Ectodermal cell (in vitro differentiated cells): Measurements from ENCODE around the gene IGDCC3.

Experiments used
- H3K27ac ChIP-seq: 2 replicates; pipeline ENCODE4 v1.7.0; 2013; ENCODE audit warnings: mild to moderate bottlenecking, low read depth, low read length; ENCODE audit not compliant: insufficient read depth, poor library complexity, severe bottlenecking
- H3K27me3 ChIP-seq: 2 replicates; pipeline ENCODE4 v1.7.0; 2013; ENCODE audit warnings: mild to moderate bottlenecking, low read length; ENCODE audit not compliant: insufficient read depth, control insufficient read depth, poor library complexity, severe bottlenecking
- H3K36me3 ChIP-seq: one replicate; pipeline ENCODE4 v1.7.0; 2013; ENCODE audit warnings: low read length; ENCODE audit not compliant: control insufficient read depth, insufficient read depth
- H3K4me1 ChIP-seq: one replicate; pipeline ENCODE4 v1.7.0; 2013; ENCODE audit warnings: low read length; ENCODE audit not compliant: control insufficient read depth, insufficient read depth
- H3K4me3 ChIP-seq: 2 replicates; pipeline ENCODE4 v1.7.0; 2013; ENCODE audit warnings: low read depth, low read length, control low read depth; ENCODE audit not compliant: insufficient read depth
- H3K9me3 ChIP-seq: 2 replicates; pipeline ENCODE4 v1.7.0; 2013; ENCODE audit warnings: mild to moderate bottlenecking, low read length, moderate library complexity; ENCODE audit not compliant: control insufficient read depth
- WGBS, 2 experiments: methylation state at CpG; one replicate each; pipeline ENCODE4 v1.1.7; 2013; ENCODE audit warnings: missing lambda C conversion rate in 2 of 2; 5-methylcytosine and 5-hydroxymethylcytosine counted together

Gene IGDCC3

DNA sequence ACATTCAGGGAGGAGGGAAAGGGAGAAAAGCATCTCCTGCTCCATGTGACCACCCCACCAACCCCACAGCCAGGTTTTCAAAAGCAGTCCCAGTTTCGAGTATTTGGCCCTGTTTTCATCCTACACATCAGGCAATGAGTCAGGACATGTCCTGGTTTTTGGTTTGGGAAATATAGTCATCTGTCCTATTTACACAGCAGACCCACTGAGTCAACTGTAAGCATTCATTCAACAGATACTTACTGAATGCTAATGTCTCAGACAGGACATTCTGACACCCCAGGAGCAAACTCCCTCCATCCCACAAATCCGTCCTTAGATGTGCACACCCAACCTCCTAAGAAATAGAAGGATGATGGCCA lies 32.9 kb downstream of the IGDCC3 start:
- H3K27me3 ChIP-seq, result no peaks in the 10 kb centered on the region

DNA sequence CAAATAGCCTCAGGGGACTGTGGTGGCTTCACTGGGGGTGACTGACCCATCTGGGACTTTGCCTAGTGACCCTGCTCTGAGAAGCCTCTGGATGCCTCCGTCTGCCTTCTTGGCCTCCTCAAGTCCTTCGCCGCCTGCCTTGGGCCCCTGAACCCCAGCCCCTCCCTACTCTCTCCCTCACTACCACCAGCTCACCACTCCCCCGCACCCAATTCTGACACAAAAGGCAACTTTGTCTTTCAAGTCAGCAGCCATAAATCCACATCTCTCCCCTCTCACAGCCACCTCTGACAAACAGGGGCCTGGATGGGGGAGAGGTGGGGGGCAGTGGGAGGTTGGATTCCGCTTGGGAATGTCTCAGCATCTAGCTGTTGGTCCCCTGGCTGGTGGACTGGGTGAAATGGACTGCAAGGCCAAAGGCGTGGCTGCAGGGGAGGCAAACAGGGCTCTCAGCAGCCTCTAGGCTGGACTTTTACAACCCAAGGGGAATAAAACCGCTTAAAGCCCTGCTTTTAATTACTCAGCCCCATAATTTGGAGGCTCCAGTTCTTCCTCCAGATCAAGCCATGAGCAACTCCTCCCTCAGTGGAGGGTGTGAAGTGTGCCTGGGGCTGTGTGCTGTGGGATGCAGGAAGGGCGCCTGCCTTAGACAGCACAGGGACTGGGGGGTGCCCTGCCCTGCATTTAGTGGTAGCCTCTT lies 33.4 kb downstream of the IGDCC3 start:
- no peaks in the 10 kb centered on the region for H3K36me3 ChIP-seq
- H3K9me3 ChIP-seq, result no peaks in the 10 kb centered on the region
- H3K27ac ChIP-seq, result no peak overlapping the region
- 88 to 92% methylated on average over 8 of the region's 8 CpGs for WGBS, 2 experiments
- H3K4me3 ChIP-seq, result no peak overlapping the region
- peaks cover 21% of the 10 kb centered on the region for H3K4me1 ChIP-seq
- no peaks in the 10 kb centered on the region for H3K27me3 ChIP-seq

More for the DNA sequence above, 32.9 kb downstream of the IGDCC3 start:
- Histone ChIP-seq H3K4me1 (peaks cover 18% of the 10 kb centered on the region), H3K36me3 (no peaks in the 10 kb centered on the region), H3K4me3 (no peak overlapping the region), H3K9me3 (no peaks in the 10 kb centered on the region), H3K27ac (no peak overlapping the region)
- WGBS, 2 experiments, result 79 to 100% methylated on average over 1 to 2 of the region's 2 CpGs

DNA sequence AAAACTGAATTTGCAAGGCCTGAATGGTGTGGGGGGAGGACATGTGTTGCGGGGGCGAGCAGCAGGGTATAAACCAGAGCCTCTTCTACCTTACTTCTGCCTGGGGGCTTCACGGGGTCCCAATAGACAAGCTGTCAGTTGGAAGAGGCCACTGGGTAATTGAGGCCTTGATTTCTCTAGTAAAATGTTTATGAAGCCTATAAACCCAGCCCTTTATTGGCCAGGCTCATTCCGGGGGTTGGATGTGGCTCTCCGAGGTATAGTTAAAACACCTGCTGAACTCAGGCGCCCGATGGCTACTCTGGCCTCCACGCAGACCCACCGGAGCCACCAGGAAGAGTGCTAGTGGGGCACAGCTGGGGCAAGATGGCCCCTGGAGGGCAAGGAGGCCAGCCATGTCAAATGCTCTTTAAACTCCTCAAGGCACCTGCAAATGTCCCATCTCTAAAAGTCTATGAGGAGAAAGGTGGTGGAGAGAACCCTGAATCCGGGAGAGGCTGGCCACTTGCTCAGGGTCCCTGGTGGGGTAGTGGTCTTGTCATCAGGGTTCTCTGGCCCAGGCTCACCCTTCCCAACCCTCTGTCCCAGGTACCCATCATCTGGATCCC lies 34.3 kb downstream of the IGDCC3 start:
- Histone ChIP-seq H3K27me3 (no peaks in the 10 kb centered on the region), H3K9me3 (no peaks in the 10 kb centered on the region), H3K4me1 (peaks cover 25% of the 10 kb centered on the region), H3K27ac (no peak overlapping the region), H3K36me3 (no peaks in the 10 kb centered on the region), H3K4me3 (no peak overlapping the region)
- 87 to 93% methylated on average over 10 of the region's 10 CpGs for WGBS, 2 experiments

DNA sequence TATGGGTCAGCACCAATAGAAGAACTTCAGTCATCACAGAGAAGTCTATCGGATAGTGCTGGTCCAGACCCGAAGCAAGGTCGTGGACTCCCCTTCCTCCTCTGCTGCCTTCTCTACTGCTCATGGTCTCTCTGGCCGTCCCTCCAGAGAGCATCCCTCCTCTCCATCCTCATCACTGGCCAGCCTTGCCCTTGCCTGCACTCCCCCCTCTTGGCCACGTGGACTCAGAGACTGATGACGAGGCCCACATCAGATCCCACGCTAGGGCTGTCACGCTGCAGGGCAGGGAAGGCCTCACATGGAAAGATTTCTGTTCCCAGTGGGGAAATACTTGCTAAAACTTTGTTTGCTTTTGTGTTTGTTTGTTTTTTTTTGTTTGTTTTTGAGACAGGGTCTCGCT lies 35.3 kb downstream of the IGDCC3 start:
- Histone ChIP-seq H3K4me1 (peaks cover 35% of the 10 kb centered on the region), H3K27me3 (no peaks in the 10 kb centered on the region), H3K36me3 (no peaks in the 10 kb centered on the region), H3K27ac (no peak overlapping the region), H3K9me3 (no peaks in the 10 kb centered on the region), H3K4me3 (no peak overlapping the region)
- 93 to 95% methylated on average over 9 of the region's 9 CpGs for whole genome bisulfite sequencing, 2 experiments

DNA sequence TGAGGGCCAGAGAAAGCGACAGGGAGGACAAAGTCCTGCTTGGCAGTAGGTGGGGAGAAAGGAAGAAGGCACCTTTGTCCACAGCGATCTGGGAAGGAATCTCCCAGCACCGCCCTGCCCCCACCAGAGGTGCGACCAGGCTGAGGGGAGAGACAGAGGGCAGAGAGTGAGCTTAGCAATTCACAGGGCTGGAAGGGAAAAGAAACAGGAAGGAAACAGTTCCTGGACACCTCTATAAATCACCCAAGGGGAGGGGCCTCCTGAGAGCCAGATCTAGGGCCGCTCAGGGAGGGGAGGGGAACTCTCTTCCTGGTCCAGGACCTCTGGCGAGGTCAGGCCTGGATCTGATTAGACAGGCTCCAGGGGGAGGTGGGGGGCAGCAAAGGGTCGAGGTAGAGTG lies 37.9 kb downstream of the IGDCC3 start:
- no peaks in the 10 kb centered on the region for H3K36me3 ChIP-seq
- H3K4me3 ChIP-seq, result no peak overlapping the region
- peaks cover 60% of the 10 kb centered on the region for H3K4me1 ChIP-seq
- H3K27ac ChIP-seq, result no peak overlapping the region
- H3K27me3 ChIP-seq, result no peaks in the 10 kb centered on the region
- WGBS, 2 experiments, result 40 to 41% methylated on average over 7 of the region's 7 CpGs
- H3K9me3 ChIP-seq, result no peaks in the 10 kb centered on the region

DNA sequence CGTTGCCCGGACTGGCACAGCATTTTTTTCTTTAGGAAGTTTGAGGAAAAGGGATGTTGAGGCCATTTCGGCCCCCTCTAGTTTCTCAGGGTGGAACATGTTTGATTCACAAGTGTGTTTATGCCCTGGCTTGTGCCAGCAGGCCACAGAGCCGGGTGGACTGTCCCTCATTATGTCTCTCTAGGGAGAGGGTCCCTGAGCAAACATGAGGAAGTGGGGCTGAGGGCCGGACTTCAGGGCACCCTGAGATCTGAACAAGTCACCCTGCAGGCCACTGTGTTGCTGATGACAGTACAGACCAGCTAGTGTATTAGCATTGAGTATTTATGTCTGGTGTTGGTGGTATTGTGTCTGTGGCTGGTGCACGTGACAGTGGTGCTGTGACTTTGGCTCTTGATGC lies 38.4 kb downstream of the IGDCC3 start:
- WGBS, 2 experiments, result 92 to 94% methylated on average over 6 of the region's 6 CpGs
- H3K4me1 ChIP-seq, result peaks cover 60% of the 10 kb centered on the region
- no peaks in the 10 kb centered on the region for H3K36me3 ChIP-seq
- H3K9me3 ChIP-seq, result no peaks in the 10 kb centered on the region
- H3K27me3 ChIP-seq, result no peaks in the 10 kb centered on the region
- no peak overlapping the region for H3K27ac ChIP-seq
- H3K4me3 ChIP-seq, result no peak overlapping the region

DNA sequence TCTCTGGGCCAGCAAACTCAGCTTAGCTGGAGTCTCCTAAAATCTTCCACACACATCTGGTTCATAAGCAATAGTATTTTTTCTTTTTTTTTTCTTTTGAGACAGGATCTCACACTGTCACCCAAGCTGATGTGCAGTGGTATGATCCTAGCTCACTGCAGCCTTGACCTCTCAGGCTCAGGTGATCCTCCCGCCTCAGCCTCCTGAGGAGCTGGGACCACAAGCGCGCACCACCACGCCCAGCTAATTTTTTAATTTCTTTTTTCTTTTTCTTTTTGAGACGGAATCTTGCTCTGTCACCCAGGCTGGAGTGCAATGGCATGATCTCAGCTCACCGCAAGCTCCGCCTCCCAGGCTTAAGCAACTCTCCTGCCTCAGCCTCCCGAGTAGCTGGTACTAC lies 39.0 kb downstream of the IGDCC3 start:
- H3K4me3 ChIP-seq, result no peak overlapping the region
- H3K27ac ChIP-seq, result no peak overlapping the region
- no peaks in the 10 kb centered on the region for H3K27me3 ChIP-seq
- 87 to 93% methylated on average over 8 of the region's 8 CpGs for WGBS, 2 experiments
- H3K4me1 ChIP-seq, result peaks cover 62% of the 10 kb centered on the region
- H3K36me3 ChIP-seq, result no peaks in the 10 kb centered on the region
- no peaks in the 10 kb centered on the region for H3K9me3 ChIP-seq

DNA sequence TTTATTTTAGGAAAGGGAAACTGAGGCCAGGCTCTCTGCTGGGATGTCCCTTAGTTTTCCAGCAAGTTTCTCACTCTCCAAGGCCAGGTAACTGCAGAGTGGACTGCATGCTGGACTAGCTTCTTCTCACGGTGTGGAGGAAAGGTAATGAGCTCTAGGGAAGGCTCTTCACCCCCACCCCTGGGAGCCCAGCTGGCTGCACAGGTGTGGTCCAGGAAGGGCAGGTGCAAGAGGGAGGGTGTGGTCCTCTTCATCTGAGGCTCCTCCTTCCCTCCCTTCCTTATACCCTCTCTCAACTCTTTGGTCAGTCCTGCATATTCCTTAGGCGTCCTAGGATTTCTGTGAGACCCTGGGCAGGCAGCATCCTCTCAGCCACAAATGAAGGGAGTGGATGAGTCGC lies 39.4 kb downstream of the IGDCC3 start:
- Histone ChIP-seq H3K9me3 (no peaks in the 10 kb centered on the region), H3K27me3 (no peaks in the 10 kb centered on the region), H3K36me3 (no peaks in the 10 kb centered on the region), H3K4me1 (peaks cover 64% of the 10 kb centered on the region), H3K27ac (no peak overlapping the region), H3K4me3 (no peak overlapping the region)
- WGBS, 2 experiments, result 76 to 81% methylated on average over 3 of the region's 3 CpGs

DNA sequence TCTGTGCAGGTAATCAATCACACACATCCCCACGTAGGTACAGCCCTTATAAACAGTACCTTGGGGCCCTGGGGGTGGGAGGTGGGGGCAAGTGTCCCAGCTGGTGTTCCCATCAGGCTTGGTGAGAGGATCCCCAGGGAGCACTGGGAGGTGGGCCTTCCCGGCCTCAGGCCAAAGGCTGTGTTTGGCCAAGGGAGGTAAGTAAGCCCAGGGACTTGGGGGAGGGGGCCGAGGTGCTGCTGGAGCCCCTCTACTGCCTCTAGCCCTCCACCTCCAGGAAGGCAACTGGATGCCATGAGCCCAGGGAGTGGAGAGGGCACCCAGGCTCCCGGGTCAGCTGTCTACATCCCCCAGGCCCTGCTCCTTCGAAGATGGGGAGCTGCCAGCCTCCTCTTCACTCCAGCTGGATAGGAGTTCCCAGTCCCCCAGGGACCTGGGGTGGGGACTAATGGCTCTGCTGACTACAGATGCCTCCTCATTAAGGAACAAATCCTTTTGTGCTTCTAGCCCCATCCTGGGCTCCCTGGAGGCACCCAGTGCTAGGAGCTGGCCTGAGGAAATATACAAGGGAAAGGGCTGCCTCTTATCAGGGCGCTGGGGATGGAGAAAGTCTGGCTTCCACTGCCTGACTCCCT lies 40.2 kb downstream of the IGDCC3 start:
- peaks cover 72% of the 10 kb centered on the region for H3K4me1 ChIP-seq
- no peak overlapping the region for H3K27ac ChIP-seq
- no peaks in the 10 kb centered on the region for H3K27me3 ChIP-seq
- H3K36me3 ChIP-seq, result no peaks in the 10 kb centered on the region
- 65 to 68% methylated on average over 6 of the region's 6 CpGs for WGBS, 2 experiments
- no peak overlapping the region for H3K4me3 ChIP-seq
- no peaks in the 10 kb centered on the region for H3K9me3 ChIP-seq

DNA sequence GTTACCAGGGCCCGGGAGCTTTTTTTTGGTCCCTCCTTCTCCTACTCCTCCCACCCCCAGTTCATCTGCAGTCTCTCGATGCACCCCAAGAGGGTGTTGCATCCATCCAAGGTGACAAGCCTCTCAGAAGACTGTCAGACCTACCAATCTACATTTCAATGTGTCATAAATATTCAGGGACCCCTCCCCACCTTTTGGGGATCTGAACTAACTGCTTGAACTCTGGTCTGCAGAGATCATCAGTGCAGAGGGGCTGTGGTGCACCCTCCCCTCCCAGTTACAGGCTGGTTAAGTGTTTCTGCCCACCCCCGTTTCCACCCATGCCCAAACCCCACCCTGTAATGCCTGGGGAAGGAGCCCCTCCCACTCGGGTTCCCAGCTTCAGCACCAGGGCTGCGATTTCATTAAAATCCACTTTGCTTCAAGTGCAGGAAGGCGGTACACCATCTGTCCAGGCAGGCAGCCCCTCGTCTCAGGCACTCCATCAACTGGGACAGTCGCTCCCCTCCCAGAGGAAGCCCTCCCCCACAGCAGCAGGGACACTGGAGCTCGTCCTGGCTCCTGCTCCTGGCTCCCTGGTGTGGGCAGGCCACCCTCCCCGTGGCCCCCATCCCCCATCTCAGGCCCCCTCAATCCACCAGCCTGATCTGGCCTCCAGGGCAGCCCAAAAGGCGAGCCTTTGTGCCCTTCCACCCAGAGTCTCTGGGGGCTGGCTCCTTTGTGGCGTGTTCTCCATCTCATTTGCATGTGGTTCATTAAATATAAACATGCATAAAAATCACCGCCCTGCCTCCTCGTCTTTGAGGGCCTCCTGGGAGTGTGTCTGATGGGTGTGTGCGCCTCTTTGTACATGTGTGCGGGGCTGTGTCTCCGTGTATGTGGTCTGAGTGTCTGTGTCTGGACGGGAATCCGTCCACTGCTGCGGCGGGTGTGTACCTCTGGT lies 41.0 kb downstream of the IGDCC3 start:
- peak overlapping the region; percentile 41 for H3K27ac ChIP-seq
- peaks cover 74% of the 10 kb centered on the region for H3K4me1 ChIP-seq
- WGBS, 2 experiments, result 64 to 66% methylated on average over 21 of the region's 21 CpGs
- peaks cover 4% of the 10 kb centered on the region for H3K36me3 ChIP-seq
- no peaks in the 10 kb centered on the region for H3K27me3 ChIP-seq
- no peak overlapping the region for H3K4me3 ChIP-seq
- no peaks in the 10 kb centered on the region for H3K9me3 ChIP-seq
